Neuronal stem cell (in vitro differentiated cells): ENCODE measurements around the gene PPP1R13L.

Experiments
- DNase-seq: peaks from one replicate; pipeline ENCODE4 v3.0.0-alpha.2; 2013; ENCODE audit warnings: low spot score
- H2AFZ ChIP-seq: one replicate; pipeline ENCODE4 v1.6.1; 2013; ENCODE audit warnings: mild to moderate bottlenecking, low read length, inconsistent platforms
- H2AK5ac ChIP-seq: 2 replicates; pipeline ENCODE4 v1.6.1; 2013; ENCODE audit warnings: low read depth, mild to moderate bottlenecking, inconsistent platforms, low read length, moderate library complexity, mixed read lengths
- H2BK120ac ChIP-seq: 2 replicates; pipeline ENCODE4 v1.6.1; 2013; ENCODE audit warnings: low read depth, mild to moderate bottlenecking, inconsistent platforms, low read length, moderate library complexity, mixed read lengths
- H2BK12ac ChIP-seq: one replicate; pipeline ENCODE4 v1.6.1; 2013; ENCODE audit warnings: low read length, inconsistent platforms
- H2BK15ac ChIP-seq: 2 replicates; pipeline ENCODE4 v1.6.1; 2013; ENCODE audit warnings: mild to moderate bottlenecking, low read length, inconsistent platforms, mixed read lengths
- H2BK5ac ChIP-seq: one replicate; pipeline ENCODE4 v1.6.1; 2013; ENCODE audit warnings: inconsistent platforms, mild to moderate bottlenecking, low read length, moderate library complexity
- H3K14ac ChIP-seq: one replicate; pipeline ENCODE4 v1.6.1; 2013; ENCODE audit warnings: low read length, inconsistent platforms
- H3K18ac ChIP-seq: 2 replicates; pipeline ENCODE4 v1.6.1; 2013; ENCODE audit warnings: low read length, inconsistent platforms
- H3K23ac ChIP-seq: 2 replicates; pipeline ENCODE4 v1.6.1; 2013; ENCODE audit warnings: low read depth, mild to moderate bottlenecking, mixed read lengths, low read length, inconsistent platforms; ENCODE audit not compliant: poor library complexity
- H3K27ac ChIP-seq: replicated peaks from 3 replicates; pipeline ENCODE4 v1.5.1; 2013; ENCODE audit warnings: low read length, inconsistent platforms
- H3K27me3 ChIP-seq, 3 experiments: 2 replicates each; pipeline ENCODE4 v1.6.1; 2013; ENCODE audit warnings: low read length in 3 of 3, mild to moderate bottlenecking in 2 of 3, inconsistent platforms in 1 of 3, low read depth in 1 of 3, mixed read lengths in 1 of 3, moderate library complexity in 1 of 3; ENCODE audit not compliant: control insufficient read depth in 3 of 3, insufficient read depth in 3 of 3
- H3K36me3 ChIP-seq, 2 donors: replicated peaks in 1 of 2; 2 replicates each; pipeline ENCODE4 v1.6.1; 2013; ENCODE audit warnings: low read length in 2 of 2; ENCODE audit not compliant: control insufficient read depth in 2 of 2, insufficient read depth in 2 of 2
- H3K4ac ChIP-seq: 2 replicates; pipeline ENCODE4 v1.6.1; 2013; ENCODE audit warnings: inconsistent platforms, mild to moderate bottlenecking, low read length, moderate library complexity
- H3K4me1 ChIP-seq, 2 donors: 1 replicate in 1 of 2; 2 replicates in 1 of 2; pipeline ENCODE4 v1.6.1; 2013; ENCODE audit warnings: low read length in 2 of 2, low read depth in 1 of 2; ENCODE audit not compliant: control insufficient read depth in 2 of 2, insufficient read depth in 1 of 2
- H3K4me2 ChIP-seq: one replicate; pipeline ENCODE4 v1.6.1; 2013; ENCODE audit warnings: mild to moderate bottlenecking, low read length, inconsistent platforms; ENCODE audit not compliant: insufficient read depth, poor library complexity, severe bottlenecking
- H3K4me3 ChIP-seq, 2 donors: 2 replicates each; pipeline ENCODE4 v1.5.1; 2013; ENCODE audit warnings: low read length in 2 of 2, mild to moderate bottlenecking in 2 of 2, inconsistent platforms in 1 of 2, moderate library complexity in 1 of 2
- H3K79me1 ChIP-seq: one replicate; pipeline ENCODE4 v1.6.1; 2013; ENCODE audit warnings: low read depth, mild to moderate bottlenecking, inconsistent platforms, low read length, moderate library complexity
- H3K9ac ChIP-seq: one replicate; pipeline ENCODE4 v1.6.1; 2013; ENCODE audit warnings: mild to moderate bottlenecking, low read depth, low read length, inconsistent platforms; ENCODE audit not compliant: poor library complexity
- H3K9me3 ChIP-seq, 2 donors: replicated peaks in 1 of 2; 2 replicates each; pipeline versions ENCODE3 to v1.6.1; 2013; ENCODE audit warnings: low read length in 2 of 2, mild to moderate bottlenecking in 2 of 2, inconsistent platforms in 1 of 2, low read depth in 1 of 2, mixed read lengths in 1 of 2, moderate library complexity in 1 of 2; ENCODE audit not compliant: control insufficient read depth in 2 of 2, insufficient read depth in 1 of 2
- H4K8ac ChIP-seq: one replicate; pipeline ENCODE4 v1.6.1; 2013; ENCODE audit warnings: low read depth, mild to moderate bottlenecking, inconsistent platforms, low read length, moderate library complexity
- H4K91ac ChIP-seq: one replicate; pipeline ENCODE4 v1.6.1; 2013; ENCODE audit warnings: low read length, low read depth, mild to moderate bottlenecking, inconsistent platforms; ENCODE audit not compliant: poor library complexity
- WGBS, 2 donors: extraction: QIAGEN DNeasy Blood & Tissue Kit; methylation state at CpG; one replicate each; pipeline ENCODE4 v1.1.7; 2013; ENCODE audit warnings: missing lambda C conversion rate in 2 of 2, mixed read lengths in 1 of 2; ENCODE audit not compliant: insufficient read length in 2 of 2, insufficient replicate concordance in 1 of 2; ENCODE audit errors: extremely low coverage in 2 of 2; 5-methylcytosine and 5-hydroxymethylcytosine counted together

Gene PPP1R13L

GRCh38 chr19:45420356-45420755 lies 15.5 kb upstream of the PPP1R13L start:
- Histone ChIP-seq H2BK12ac (no peak overlapping the region), H3K36me3 (peaks cover 26 to 65% of the 10 kb centered on the region in 2 donors), H3K79me1 (peaks cover 4% of the 10 kb centered on the region), H3K4me1 (peaks cover 6 to 10% of the 10 kb centered on the region in 2 donors), H3K4me3 (no peak overlapping the region), H2BK5ac (no peak overlapping the region), H2BK120ac (no peak overlapping the region), H3K9ac (no peak overlapping the region), H3K4ac (no peak overlapping the region), H3K27ac (no peak overlapping the region), H3K14ac (no peak overlapping the region), H3K23ac (no peak overlapping the region), H4K91ac (no peak overlapping the region), H3K4me2 (no peak overlapping the region), H3K9me3 (no peaks in the 10 kb centered on the region), H2BK15ac (no peak overlapping the region), H3K18ac (no peak overlapping the region), H4K8ac (no peak overlapping the region), H3K27me3 (no peaks in the 10 kb centered on the region), H2AFZ (no peak overlapping the region), H2AK5ac (no peak overlapping the region)
- DNase-seq = no peak
- no CpG with 5 or more reads among the region's 10 CpGs for WGBS, 2 donors

- H3K27ac ChIP-seq = no peak overlapping the region
- no peak overlapping the region for H3K4me3 ChIP-seq
- no peak overlapping the region for H3K14ac ChIP-seq
- no peak overlapping the region for H2BK15ac ChIP-seq
- H2AFZ ChIP-seq = no peak overlapping the region
- peaks cover 26 to 66% of the 10 kb centered on the region in 2 donors for H3K36me3 ChIP-seq
- H3K4me2 ChIP-seq = no peak overlapping the region
- peaks cover 6 to 10% of the 10 kb centered on the region in 2 donors for H3K4me1 ChIP-seq
- H2BK12ac ChIP-seq = no peak overlapping the region
- H3K23ac ChIP-seq = no peak overlapping the region
- H3K18ac ChIP-seq = no peak overlapping the region
- H2AK5ac ChIP-seq = no peak overlapping the region
- H3K4ac ChIP-seq = no peak overlapping the region
- H3K9ac ChIP-seq = no peak overlapping the region
- no peaks in the 10 kb centered on the region for H3K9me3 ChIP-seq
- H2BK120ac ChIP-seq = no peak overlapping the region
- peaks cover 4% of the 10 kb centered on the region for H3K79me1 ChIP-seq
- H3K27me3 ChIP-seq = no peaks in the 10 kb centered on the region
- no peak overlapping the region for H2BK5ac ChIP-seq
- H4K8ac ChIP-seq = no peak overlapping the region
- no peak overlapping the region for H4K91ac ChIP-seq
- no peak for DNase-seq
- no CpG with 5 or more reads among the region's 3 CpGs for WGBS, 2 donors
These were observed 15.0 kb upstream of the PPP1R13L start for GRCh38 chr19:45419895-45420294.

GRCh38 chr19:45419396-45419795 lies 14.5 kb upstream of the PPP1R13L start:
- no peak overlapping the region for H2AFZ ChIP-seq
- H3K4me3 ChIP-seq = no peak overlapping the region
- DNase-seq = no peak
- H4K8ac ChIP-seq = no peak overlapping the region
- peaks cover 4% of the 10 kb centered on the region for H3K79me1 ChIP-seq
- H3K27ac ChIP-seq = no peak overlapping the region
- H3K9ac ChIP-seq = no peak overlapping the region
- no peaks in the 10 kb centered on the region for H3K27me3 ChIP-seq
- peaks cover 6 to 10% of the 10 kb centered on the region in 2 donors for H3K4me1 ChIP-seq
- H3K9me3 ChIP-seq = no peaks in the 10 kb centered on the region
- H3K18ac ChIP-seq = no peak overlapping the region
- no peak overlapping the region for H3K14ac ChIP-seq
- H2BK5ac ChIP-seq = no peak overlapping the region
- H3K4ac ChIP-seq = no peak overlapping the region
- no peak overlapping the region for H2BK15ac ChIP-seq
- H3K4me2 ChIP-seq = no peak overlapping the region
- H2BK12ac ChIP-seq = no peak overlapping the region
- no peak overlapping the region for H4K91ac ChIP-seq
- no peak overlapping the region for H2BK120ac ChIP-seq
- WGBS, 2 donors = no CpG with 5 or more reads among the region's 4 CpGs
- peaks cover 31 to 71% of the 10 kb centered on the region in 2 donors for H3K36me3 ChIP-seq
- no peak overlapping the region for H2AK5ac ChIP-seq
- no peak overlapping the region for H3K23ac ChIP-seq

- H3K23ac ChIP-seq = no peak overlapping the region
- H3K18ac ChIP-seq = no peak overlapping the region
- H4K8ac ChIP-seq = no peak overlapping the region
- H3K14ac ChIP-seq = no peak overlapping the region
- H2BK120ac ChIP-seq = no peak overlapping the region
- no peak overlapping the region for H2BK12ac ChIP-seq
- H2BK5ac ChIP-seq = no peak overlapping the region
- no peak overlapping the region for H2AK5ac ChIP-seq
- H3K4me1 ChIP-seq = peaks cover 4 to 5% of the 10 kb centered on the region in 2 donors
- no peak for DNase-seq
- H3K4me3 ChIP-seq = no peak overlapping the region
- H2BK15ac ChIP-seq = no peak overlapping the region
- no peak overlapping the region for H3K4ac ChIP-seq
- H3K9me3 ChIP-seq = no peaks in the 10 kb centered on the region
- no peak overlapping the region for H3K9ac ChIP-seq
- H3K36me3 ChIP-seq = peaks cover 35 to 77% of the 10 kb centered on the region in 2 donors
- no peak overlapping the region for H2AFZ ChIP-seq
- no peak overlapping the region for H4K91ac ChIP-seq
- H3K4me2 ChIP-seq = no peak overlapping the region
- no peaks in the 10 kb centered on the region for H3K27me3 ChIP-seq
- peaks cover 4% of the 10 kb centered on the region for H3K79me1 ChIP-seq
- WGBS, 2 donors = no CpG with 5 or more reads among the region's 9 CpGs
- H3K27ac ChIP-seq = no peak overlapping the region
These were observed 13.9 kb upstream of the PPP1R13L start for GRCh38 chr19:45418802-45419201.
